SK-N-SH (cell line): Measurements from ENCODE around the gene RPS17.

Experiments used
- EZH2phosphoT487 ChIP-seq: fragments of 200-600 bp; sonication (generic); IDR thresholded peaks from 2 replicates; pipeline ENCODE4 v1.6.1; 2017; ENCODE audit warnings: low read depth, mixed run types, mild to moderate bottlenecking, antibody characterized with exemption, moderate library complexity, borderline replicate concordance
- TF ChIP-seq, protein P1 (sequence below): IDR thresholded peaks from 2 replicates; pipeline ENCODE4 v1.4.0; 2012; ENCODE audit warnings: low read depth, borderline replicate concordance
- TF ChIP-seq, protein P2 (sequence below): fragments of 150-350 bp; IDR thresholded peaks from 2 replicates; pipeline ENCODE4 v1.6.1; 2017; ENCODE audit warnings: antibody characterized with exemption, low read length, low read depth, borderline replicate concordance

DNA sequence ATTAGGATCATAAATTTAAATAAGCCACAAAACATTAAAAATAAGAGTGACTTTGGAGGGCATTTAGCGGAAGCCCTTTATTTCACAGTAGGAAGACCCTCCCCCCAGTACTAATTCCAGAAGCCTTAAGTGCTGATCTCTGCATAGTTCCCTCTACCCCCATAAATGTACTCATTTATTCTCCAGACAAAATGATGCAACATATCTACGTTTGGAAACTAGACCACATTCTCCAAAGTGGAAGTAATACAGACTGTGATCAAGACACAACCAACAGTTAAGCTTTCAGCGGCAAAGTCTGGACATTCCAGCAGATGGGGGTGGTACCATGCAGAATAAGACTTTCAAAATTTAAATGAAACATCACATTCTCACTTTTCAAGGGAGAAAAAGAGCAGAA, 44.8 kb upstream of the RPS17 start:
- no peak for TF ChIP-seq EZH2phosphoT487
- TF ChIP-seq, protein P1, sequence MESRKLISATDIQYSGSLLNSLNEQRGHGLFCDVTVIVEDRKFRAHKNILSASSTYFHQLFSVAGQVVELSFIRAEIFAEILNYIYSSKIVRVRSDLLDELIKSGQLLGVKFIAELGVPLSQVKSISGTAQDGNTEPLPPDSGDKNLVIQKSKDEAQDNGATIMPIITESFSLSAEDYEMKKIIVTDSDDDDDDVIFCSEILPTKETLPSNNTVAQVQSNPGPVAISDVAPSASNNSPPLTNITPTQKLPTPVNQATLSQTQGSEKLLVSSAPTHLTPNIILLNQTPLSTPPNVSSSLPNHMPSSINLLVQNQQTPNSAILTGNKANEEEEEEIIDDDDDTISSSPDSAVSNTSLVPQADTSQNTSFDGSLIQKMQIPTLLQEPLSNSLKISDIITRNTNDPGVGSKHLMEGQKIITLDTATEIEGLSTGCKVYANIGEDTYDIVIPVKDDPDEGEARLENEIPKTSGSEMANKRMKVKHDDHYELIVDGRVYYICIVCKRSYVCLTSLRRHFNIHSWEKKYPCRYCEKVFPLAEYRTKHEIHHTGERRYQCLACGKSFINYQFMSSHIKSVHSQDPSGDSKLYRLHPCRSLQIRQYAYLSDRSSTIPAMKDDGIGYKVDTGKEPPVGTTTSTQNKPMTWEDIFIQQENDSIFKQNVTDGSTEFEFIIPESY = no peak
- TF ChIP-seq, protein P2, sequence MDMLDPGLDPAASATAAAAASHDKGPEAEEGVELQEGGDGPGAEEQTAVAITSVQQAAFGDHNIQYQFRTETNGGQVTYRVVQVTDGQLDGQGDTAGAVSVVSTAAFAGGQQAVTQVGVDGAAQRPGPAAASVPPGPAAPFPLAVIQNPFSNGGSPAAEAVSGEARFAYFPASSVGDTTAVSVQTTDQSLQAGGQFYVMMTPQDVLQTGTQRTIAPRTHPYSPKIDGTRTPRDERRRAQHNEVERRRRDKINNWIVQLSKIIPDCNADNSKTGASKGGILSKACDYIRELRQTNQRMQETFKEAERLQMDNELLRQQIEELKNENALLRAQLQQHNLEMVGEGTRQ = no peak
